Stimulated activated naive CD8-positive, alpha-beta T cell treated with anti-CD3 and anti-CD28 coated beads, Interleukin-15, amount 100 ng/mL, for 72 hours (primary cell): ENCODE results near the gene UNK.

Experiments
- ATAC-seq: fragments of 150-1000 bp; cut with Tn5 transposase; 2 replicates; pipeline ENCODE4 v1.10.0; 2021; ENCODE audit warnings: mild to moderate bottlenecking, moderate library complexity
- DNase-seq, 2 donors: peaks; one replicate each; pipeline ENCODE4 v3.0.0; 2021 to 2022
- H3K27ac Mint-ChIP-seq, 2 donors: one replicate each; pipeline ENCODE4 v1.8.0; 2022; ENCODE audit warnings: mild to moderate bottlenecking in 2 of 2, mixed read lengths in 2 of 2, moderate library complexity in 2 of 2
- H3K27me3 Mint-ChIP-seq: one replicate; pipeline ENCODE4 v1.8.0; 2022; ENCODE audit warnings: mixed read lengths
- H3K4me1 Mint-ChIP-seq: one replicate; pipeline ENCODE4 v1.8.0; 2022; ENCODE audit warnings: mild to moderate bottlenecking, mixed read lengths
- H3K4me3 Mint-ChIP-seq, 2 donors: one replicate each; pipeline ENCODE4 v1.8.0; 2022; ENCODE audit warnings: mild to moderate bottlenecking in 2 of 2, mixed read lengths in 2 of 2, moderate library complexity in 1 of 2
- H3K9me3 Mint-ChIP-seq, 2 donors: one replicate each; pipeline ENCODE4 v1.8.0; 2022; ENCODE audit warnings: mixed read lengths in 2 of 2

UNK gene, protein sequence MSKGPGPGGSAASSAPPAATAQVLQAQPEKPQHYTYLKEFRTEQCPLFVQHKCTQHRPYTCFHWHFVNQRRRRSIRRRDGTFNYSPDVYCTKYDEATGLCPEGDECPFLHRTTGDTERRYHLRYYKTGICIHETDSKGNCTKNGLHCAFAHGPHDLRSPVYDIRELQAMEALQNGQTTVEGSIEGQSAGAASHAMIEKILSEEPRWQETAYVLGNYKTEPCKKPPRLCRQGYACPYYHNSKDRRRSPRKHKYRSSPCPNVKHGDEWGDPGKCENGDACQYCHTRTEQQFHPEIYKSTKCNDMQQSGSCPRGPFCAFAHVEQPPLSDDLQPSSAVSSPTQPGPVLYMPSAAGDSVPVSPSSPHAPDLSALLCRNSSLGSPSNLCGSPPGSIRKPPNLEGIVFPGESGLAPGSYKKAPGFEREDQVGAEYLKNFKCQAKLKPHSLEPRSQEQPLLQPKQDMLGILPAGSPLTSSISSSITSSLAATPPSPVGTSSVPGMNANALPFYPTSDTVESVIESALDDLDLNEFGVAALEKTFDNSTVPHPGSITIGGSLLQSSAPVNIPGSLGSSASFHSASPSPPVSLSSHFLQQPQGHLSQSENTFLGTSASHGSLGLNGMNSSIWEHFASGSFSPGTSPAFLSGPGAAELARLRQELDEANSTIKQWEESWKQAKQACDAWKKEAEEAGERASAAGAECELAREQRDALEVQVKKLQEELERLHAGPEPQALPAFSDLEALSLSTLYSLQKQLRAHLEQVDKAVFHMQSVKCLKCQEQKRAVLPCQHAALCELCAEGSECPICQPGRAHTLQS

DNA sequence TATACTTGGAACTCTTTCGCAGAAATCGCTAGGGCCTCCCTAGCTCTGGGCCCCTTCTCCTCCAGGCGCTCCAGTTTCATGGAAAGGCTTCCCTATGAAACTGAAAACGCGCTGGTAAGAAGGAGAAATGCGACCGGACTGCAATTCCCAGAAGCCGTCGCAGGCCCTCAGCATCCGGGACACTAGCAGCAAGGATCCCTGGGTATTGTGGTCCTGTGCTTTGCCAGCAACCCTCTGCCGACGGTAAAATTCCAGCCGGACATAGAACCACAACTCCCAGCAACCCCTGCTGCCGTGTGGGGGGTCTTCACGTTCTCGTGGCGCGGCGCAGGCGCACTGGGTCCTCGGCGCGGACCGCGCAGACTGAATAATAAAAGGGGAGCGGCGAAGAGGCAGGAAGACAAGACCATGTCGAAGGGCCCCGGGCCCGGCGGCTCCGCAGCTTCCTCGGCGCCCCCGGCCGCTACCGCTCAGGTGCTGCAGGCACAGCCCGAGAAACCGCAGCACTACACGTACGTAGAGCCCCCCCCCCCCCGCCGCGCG, at the start of gene UNK:
UNK (plus strand) TSS at position 334 of the 543 bp plus-strand sequence; CDS start at position 409, 75 bp downstream.
- DNase-seq (peak; percentile 95 to 97), ATAC-seq (peak; percentile 79)
- peak within 1 kb of the TSS; percentile 100 for H3K27ac Mint-ChIP-seq
- H3K4me1 Mint-ChIP-seq, result peaks cover 49% of the 10 kb centered on the region
- H3K9me3 Mint-ChIP-seq, result no peaks in the 10 kb centered on the region
- H3K27me3 Mint-ChIP-seq, result no peaks in the 10 kb centered on the region
- H3K4me3 Mint-ChIP-seq, result peak within 1 kb of the TSS; percentile 86 to 89

DNA sequence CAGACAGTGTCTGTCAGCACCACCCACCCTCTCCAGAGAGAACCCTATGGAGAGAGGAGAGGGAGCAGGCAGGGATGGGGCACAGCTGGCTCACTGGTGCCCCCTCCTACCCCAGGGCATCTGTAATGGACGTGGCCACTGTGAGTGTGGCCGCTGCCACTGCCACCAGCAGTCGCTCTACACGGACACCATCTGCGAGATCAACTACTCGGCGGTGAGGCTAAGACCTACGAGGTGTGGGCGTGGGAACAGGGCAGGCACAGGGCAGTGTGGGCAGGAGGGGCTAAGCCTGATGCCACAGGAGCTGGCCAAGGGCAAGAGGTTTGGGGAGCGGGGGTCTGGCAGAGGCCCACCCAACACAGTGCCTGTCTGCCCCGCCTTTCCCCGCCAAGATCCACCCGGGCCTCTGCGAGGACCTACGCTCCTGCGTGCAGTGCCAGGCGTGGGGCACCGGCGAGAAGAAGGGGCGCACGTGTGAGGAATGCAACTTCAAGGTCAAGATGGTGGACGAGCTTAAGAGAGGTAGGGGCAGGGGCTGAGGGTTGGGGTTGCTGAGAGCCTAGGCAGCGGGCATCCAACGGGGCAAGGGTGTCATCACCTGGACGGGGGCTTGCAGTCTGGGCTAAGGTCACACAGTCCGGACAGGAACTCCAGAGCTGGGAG, 48.3 kb upstream of the UNK start:
- H3K27me3 Mint-ChIP-seq, result no peaks in the 10 kb centered on the region
- ATAC-seq, result no peak
- no peaks in the 10 kb centered on the region for H3K9me3 Mint-ChIP-seq
- H3K4me3 Mint-ChIP-seq, result no peak overlapping the region
- H3K27ac Mint-ChIP-seq, result peak overlapping the region in 1 of 2 donors; percentile 2
- peaks cover 10% of the 10 kb centered on the region for H3K4me1 Mint-ChIP-seq
- no peak for DNase-seq

DNA sequence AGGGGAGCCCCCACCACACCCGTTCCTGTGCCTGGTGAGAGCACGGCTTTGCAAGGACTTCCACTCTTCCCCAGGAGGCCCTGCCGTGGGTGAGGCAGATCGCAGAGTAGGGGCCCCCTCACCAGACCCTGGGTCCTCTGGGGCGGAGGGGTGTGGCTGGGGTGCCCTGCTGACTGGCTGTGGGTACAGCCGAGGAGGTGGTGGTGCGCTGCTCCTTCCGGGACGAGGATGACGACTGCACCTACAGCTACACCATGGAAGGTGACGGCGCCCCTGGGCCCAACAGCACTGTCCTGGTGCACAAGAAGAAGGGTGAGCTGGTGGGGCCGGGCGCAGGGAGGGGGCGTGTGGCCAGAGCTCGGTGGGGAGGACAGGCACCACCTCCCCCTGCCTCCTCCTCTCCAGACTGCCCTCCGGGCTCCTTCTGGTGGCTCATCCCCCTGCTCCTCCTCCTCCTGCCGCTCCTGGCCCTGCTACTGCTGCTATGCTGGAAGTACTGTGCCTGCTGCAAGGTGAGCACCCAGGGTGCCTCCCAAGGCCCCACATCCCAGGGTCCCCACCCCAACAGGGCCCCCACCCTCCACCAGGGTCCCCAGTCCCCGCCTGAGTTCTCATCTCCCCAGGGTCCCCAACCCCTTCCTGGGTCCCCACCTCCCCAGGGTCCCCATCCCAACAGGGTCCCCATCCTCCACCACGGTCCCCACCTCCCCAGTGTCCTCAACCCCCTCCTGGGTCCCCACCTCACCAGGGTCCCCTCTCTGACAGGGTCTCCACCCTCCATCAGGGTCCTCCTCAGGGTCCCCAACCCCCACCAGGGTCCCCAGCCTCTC, 47.3 kb upstream of the UNK start:
- DNase-seq (no peak), ATAC-seq (peak; percentile 67)
- Mint-ChIP-seq H3K27me3 (no peaks in the 10 kb centered on the region), H3K9me3 (no peaks in the 10 kb centered on the region), H3K4me1 (peaks cover 10% of the 10 kb centered on the region), H3K4me3 (no peak overlapping the region), H3K27ac (no peak overlapping the region)

DNA sequence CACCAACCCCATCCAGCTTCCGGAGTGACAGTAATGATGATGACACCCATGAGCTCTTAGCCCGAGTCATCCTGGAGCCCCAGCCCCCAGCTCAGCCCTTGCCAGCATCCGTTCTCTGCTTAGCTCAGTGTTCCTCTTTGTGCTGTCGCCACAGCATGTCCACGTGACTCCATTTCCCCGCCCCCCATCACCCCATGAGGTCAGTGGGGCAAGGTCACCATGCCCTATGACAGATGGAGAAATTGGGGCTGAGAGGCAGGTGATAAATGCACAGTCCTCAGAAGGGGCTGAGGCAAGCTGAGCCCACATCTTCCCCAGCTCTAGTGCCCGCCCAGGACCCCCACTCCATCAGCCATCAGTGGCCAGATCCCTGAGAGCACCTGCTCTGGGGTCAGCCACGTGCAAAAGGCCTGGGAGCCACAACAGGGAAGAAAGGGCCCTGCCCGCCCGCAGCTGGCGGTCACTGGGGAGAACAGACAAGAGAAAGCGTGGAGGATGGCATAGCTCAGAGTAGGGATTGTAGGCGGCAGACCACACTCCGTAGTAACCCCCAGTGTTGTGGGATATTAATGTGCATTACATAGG, 46.3 kb upstream of the UNK start:
- Mint-ChIP-seq H3K9me3 (no peaks in the 10 kb centered on the region), H3K4me3 (peak overlapping the region in 1 of 2 donors; percentile 33), H3K4me1 (peaks cover 10% of the 10 kb centered on the region), H3K27ac (peak overlapping the region; percentile 69 to 89), H3K27me3 (no peaks in the 10 kb centered on the region)
- ATAC-seq (peak; percentile 80), DNase-seq (peak in 1 of 2 donors; percentile 55)

DNA sequence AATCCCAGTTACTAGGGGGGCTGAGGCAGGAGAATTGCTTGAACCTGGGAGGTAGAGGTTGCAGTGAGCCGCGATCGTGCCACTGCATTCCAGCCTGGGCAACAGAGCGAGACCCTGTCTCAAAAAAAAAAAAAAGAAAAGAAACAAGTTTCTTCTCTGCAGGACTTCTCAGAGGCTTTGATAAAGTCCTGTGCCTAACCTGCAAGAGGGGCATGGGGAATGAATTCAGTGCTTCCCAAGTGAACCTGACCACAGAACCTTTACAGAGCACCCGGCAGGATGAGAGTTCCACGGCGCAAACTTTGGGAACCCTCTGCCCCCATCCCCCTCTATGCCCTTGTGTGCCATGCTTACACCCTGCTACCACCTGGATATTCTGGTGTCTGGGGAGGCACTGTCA, 45.4 kb upstream of the UNK start:
- no peak for ATAC-seq
- no peak for DNase-seq
- H3K4me3 Mint-ChIP-seq, result no peak overlapping the region
- no peaks in the 10 kb centered on the region for H3K9me3 Mint-ChIP-seq
- H3K27me3 Mint-ChIP-seq, result no peaks in the 10 kb centered on the region
- peaks cover 10% of the 10 kb centered on the region for H3K4me1 Mint-ChIP-seq
- no peak overlapping the region for H3K27ac Mint-ChIP-seq

DNA sequence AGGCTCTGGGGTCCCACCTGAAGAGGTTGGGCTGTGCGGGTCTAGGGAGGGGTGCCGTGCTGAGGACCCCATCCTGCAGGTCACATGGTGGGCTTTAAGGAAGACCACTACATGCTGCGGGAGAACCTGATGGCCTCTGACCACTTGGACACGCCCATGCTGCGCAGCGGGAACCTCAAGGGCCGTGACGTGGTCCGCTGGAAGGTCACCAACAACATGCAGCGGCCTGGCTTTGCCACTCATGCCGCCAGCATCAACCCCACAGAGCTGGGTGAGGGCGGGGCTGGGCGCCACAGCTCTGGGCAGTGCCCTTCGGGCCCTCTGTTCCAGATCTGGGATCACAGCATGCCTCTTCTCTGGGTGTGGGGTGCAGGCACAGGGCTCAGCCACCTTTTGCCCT, 44.8 kb upstream of the UNK start:
- no peak overlapping the region for H3K27ac Mint-ChIP-seq

DNA sequence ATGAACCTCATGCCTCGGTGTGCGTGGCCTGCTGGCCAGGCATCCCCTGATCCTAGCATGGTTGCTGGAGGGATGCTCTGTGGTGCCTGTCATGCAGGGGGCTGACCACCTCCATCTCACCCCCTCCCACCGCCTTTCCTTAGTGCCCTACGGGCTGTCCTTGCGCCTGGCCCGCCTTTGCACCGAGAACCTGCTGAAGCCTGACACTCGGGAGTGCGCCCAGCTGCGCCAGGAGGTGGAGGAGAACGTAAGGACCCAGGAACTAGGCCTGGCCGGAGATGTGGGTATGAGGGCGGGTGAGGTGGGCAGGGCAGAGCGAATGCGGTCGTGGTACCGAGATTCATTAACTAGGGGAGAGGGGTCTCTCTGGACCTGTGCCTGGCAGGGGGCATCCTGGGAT, 44.4 kb upstream of the UNK start:
- no peak overlapping the region for H3K4me3 Mint-ChIP-seq
- H3K9me3 Mint-ChIP-seq, result no peaks in the 10 kb centered on the region
- no peak overlapping the region for H3K27ac Mint-ChIP-seq
- peaks cover 10% of the 10 kb centered on the region for H3K4me1 Mint-ChIP-seq
- ATAC-seq (no peak), DNase-seq (no peak)
- no peaks in the 10 kb centered on the region for H3K27me3 Mint-ChIP-seq

More for the DNA sequence above, 44.8 kb upstream of the UNK start:
- Mint-ChIP-seq H3K4me1 (peaks cover 10% of the 10 kb centered on the region), H3K27me3 (no peaks in the 10 kb centered on the region), H3K4me3 (no peak overlapping the region), H3K9me3 (no peaks in the 10 kb centered on the region)
- no peak for DNase-seq
- ATAC-seq, result no peak

DNA sequence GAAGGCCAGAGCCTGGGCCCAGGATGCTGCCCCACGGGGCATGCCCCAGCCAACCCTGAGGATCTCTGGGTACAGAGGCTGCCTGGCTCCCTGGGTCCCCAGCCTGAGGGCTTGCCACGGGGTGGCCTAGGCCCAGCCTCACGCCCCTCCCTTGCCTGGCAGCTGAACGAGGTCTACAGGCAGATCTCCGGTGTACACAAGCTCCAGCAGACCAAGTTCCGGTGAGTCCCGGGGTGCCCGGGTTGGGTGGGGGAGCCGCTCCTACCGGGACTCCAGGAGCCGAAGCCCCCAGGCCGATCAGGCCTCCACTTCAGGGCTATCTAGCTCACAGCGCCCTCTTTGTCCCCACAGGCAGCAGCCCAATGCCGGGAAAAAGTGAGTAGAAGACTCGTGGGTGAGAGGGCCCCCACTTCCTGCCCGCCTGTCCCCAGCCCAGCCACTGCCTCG, 44.0 kb upstream of the UNK start:
- Mint-ChIP-seq H3K27me3 (no peaks in the 10 kb centered on the region), H3K4me3 (no peak overlapping the region), H3K27ac (no peak overlapping the region), H3K9me3 (no peaks in the 10 kb centered on the region), H3K4me1 (peaks cover 10% of the 10 kb centered on the region)
- ATAC-seq, result no peak
- no peak for DNase-seq

DNA sequence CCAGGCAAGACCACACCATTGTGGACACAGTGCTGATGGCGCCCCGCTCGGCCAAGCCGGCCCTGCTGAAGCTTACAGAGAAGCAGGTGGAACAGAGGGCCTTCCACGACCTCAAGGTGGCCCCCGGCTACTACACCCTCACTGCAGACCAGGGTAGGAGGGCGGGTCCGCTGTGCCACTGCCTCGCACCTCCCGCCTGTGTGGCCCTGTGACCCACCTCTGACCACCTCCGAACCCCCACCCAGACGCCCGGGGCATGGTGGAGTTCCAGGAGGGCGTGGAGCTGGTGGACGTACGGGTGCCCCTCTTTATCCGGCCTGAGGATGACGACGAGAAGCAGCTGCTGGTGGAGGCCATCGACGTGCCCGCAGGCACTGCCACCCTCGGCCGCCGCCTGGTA, 42.3 kb upstream of the UNK start:
- DNase-seq, result no peak
- Mint-ChIP-seq H3K4me3 (no peak overlapping the region), H3K9me3 (no peaks in the 10 kb centered on the region), H3K27ac (peak overlapping the region in 1 of 2 donors; percentile 48), H3K4me1 (peaks cover 10% of the 10 kb centered on the region), H3K27me3 (no peaks in the 10 kb centered on the region)
- ATAC-seq, result no peak

DNA sequence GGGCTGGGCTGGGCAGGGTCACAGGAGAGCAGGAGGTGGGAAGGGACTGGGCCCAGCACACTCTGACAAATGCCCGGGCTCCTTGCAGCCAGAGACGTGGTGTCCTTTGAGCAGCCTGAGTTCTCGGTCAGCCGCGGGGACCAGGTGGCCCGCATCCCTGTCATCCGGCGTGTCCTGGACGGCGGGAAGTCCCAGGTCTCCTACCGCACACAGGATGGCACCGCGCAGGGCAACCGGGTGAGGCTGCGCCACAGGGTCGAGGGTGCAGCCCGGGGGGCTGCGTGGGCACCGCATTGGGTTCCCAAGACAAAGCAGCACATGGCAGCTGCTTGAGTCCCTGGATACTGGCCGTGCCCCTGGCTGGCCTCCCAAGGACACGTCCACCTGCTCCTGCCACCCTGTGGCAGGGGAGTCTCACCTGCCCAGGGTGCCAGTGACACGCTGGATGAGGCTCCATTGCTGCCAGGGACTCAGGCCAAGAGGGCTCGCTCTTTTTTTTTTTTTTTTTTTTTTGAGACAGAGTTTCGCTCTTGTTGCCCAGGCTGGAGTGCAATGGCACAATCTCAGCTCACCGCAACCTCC, 40.9 kb upstream of the UNK start:
- Mint-ChIP-seq H3K4me3 (no peak overlapping the region), H3K27ac (no peak overlapping the region), H3K9me3 (no peaks in the 10 kb centered on the region), H3K27me3 (peaks cover 8% of the 10 kb centered on the region), H3K4me1 (peaks cover 8% of the 10 kb centered on the region)
- ATAC-seq (no peak), DNase-seq (no peak)

DNA sequence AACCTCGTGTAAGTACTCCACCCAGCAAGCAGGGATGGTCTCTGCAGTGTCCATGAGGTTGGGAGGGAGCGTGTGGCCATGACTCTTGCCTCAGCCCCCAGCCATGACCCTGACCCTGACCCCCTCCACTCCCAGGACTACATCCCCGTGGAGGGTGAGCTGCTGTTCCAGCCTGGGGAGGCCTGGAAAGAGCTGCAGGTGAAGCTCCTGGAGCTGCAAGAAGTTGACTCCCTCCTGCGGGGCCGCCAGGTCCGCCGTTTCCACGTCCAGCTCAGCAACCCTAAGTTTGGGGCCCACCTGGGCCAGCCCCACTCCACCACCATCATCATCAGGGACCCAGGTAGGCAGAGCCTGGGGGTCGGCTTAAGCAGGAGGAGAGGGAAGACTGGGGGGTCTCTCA, 35.9 kb upstream of the UNK start:
- H3K27ac Mint-ChIP-seq, result no peak overlapping the region

DNA sequence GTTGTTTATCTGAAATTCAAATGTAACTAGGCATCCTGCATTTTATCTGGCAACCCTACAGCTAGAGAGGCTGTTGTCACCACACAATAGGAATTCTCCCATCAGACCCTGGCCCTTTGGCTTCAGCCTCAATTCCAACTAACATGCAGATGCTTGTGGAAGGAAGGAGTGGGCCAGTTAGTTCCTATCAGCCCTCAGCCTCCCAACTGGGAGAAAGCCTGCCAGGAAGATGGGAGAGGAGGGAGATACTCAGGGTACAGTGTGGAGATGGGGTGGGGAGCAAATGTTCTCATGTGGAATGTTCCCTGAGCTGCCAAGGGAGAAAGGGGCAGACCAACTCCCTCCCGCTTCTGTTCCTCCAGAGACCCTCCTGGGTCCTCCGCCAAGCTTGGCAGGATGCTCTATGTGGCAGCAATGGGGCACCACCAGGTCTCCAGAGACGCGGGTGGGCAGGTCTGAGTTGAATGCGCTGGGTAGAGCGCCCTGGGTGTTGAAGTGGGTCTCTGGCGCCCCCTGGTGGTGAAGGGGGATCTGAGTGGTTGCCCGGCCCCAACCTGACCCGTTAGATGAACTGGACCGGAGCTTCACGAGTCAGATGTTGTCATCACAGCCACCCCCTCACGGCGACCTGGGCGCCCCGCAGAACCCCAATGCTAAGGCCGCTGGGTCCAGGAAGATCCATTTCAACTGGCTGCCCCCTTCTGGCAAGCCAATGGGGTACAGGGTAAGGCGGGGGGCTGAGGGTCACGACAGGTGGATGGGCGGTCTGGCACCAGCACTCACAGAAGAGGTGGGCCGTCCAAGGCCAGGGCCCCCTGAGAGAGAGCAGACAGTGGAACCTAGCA, 34.8 kb upstream of the UNK start:
- DNase-seq (peak; percentile 87), ATAC-seq (peak; percentile 82)
- Mint-ChIP-seq H3K4me1 (peaks cover 35% of the 10 kb centered on the region), H3K4me3 (peak overlapping the region in 1 of 2 donors; percentile 50), H3K27ac (no peak overlapping the region), H3K27me3 (peaks cover 8% of the 10 kb centered on the region), H3K9me3 (no peaks in the 10 kb centered on the region)

More for the DNA sequence above, 35.9 kb upstream of the UNK start:
- DNase-seq (no peak), ATAC-seq (no peak)
- Mint-ChIP-seq H3K9me3 (no peaks in the 10 kb centered on the region), H3K4me3 (no peak overlapping the region), H3K4me1 (peaks cover 26% of the 10 kb centered on the region), H3K27me3 (peaks cover 8% of the 10 kb centered on the region)

DNA sequence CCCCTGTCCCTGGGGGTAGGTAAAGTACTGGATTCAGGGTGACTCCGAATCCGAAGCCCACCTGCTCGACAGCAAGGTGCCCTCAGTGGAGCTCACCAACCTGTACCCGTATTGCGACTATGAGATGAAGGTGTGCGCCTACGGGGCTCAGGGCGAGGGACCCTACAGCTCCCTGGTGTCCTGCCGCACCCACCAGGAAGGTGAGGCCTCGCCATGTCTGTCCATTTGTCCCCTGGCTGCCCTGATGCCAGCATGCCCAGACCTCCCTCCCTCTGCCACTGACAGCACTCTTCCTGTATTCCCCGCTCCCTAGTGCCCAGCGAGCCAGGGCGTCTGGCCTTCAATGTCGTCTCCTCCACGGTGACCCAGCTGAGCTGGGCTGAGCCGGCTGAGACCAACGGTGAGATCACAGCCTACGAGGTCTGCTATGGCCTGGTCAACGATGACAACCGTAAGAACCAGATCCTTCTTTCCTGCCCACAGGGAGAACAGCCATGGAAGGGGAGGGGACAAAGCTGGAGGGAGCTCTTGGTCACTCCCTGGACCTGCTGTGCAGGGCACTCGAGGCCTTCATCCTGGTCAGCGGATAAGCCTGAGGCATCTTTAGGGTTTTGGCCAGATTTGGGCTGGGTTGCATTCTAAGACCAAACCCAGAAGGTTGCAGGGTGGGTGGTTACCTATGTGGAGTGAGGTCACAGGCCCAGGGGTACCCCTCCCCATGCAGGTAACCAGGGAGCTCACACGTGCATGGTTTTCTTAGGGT, 33.8 kb upstream of the UNK start:
- ATAC-seq (no peak), DNase-seq (no peak)
- no peaks in the 10 kb centered on the region for H3K9me3 Mint-ChIP-seq

More for the DNA sequence above, 33.8 kb upstream of the UNK start:
- Mint-ChIP-seq H3K27ac (no peak overlapping the region), H3K4me1 (peaks cover 39% of the 10 kb centered on the region), H3K27me3 (peaks cover 8% of the 10 kb centered on the region), H3K4me3 (no peak overlapping the region)
